HUES48 (cell line): ENCODE data around the gene PCDHA1.
"Not testable (repeated sequence)": the region's sequence is repeated elsewhere in the genome, so short reads cannot be mapped to it uniquely, and the experiment has no call there.

Source experiments
- H3K27ac ChIP-seq: one replicate; pipeline ENCODE4 v1.7.0; 2013; ENCODE audit warnings: low read depth, low read length, inconsistent platforms
- H3K27me3 ChIP-seq: 2 replicates; pipeline ENCODE4 v1.6.1; 2013; ENCODE audit warnings: mild to moderate bottlenecking, low read length; ENCODE audit not compliant: control insufficient read depth, insufficient read depth
- H3K36me3 ChIP-seq: 2 replicates; pipeline ENCODE4 v1.6.1; 2013; ENCODE audit warnings: low read length; ENCODE audit not compliant: control insufficient read depth, insufficient read depth
- H3K4me1 ChIP-seq: 2 replicates; pipeline ENCODE4 v1.6.1; 2013; ENCODE audit warnings: mild to moderate bottlenecking, low read length; ENCODE audit not compliant: control insufficient read depth, insufficient read depth
- H3K4me3 ChIP-seq: 2 replicates; pipeline ENCODE4 v1.5.1; 2013; ENCODE audit warnings: mild to moderate bottlenecking, low read depth, low read length
- H3K9ac ChIP-seq: 2 replicates; pipeline ENCODE4 v1.6.1; 2013; ENCODE audit warnings: mild to moderate bottlenecking, low read depth, low read length, moderate library complexity
- H3K9me3 ChIP-seq: 2 replicates; pipeline ENCODE4 v1.6.1; 2013; ENCODE audit warnings: low read length; ENCODE audit not compliant: control insufficient read depth, insufficient read depth

PCDHA1 gene

GRCh38 chr5:140862441-140863295 is 76.7 kb downstream of the PCDHA1 start:
- Histone ChIP-seq H3K27ac (no peak overlapping the region), H3K9ac (no peak overlapping the region), H3K4me1 (no peaks in the 10 kb centered on the region), H3K9me3 (peaks cover 8% of the 10 kb centered on the region; the same call in 1 of the 2 replicates), H3K36me3 (peaks cover 6% of the 10 kb centered on the region), H3K27me3 (no peaks in the 10 kb centered on the region), H3K4me3 (no peak overlapping the region)

- no peaks in the 10 kb centered on the region for H3K27me3 ChIP-seq
- 0 out of 2 replicates have a peak, but pooled peaks cover under 1% of the 10 kb centered on the region for H3K4me1 ChIP-seq
- peaks cover 9% of the 10 kb centered on the region for H3K36me3 ChIP-seq
- H3K9me3 ChIP-seq: no peaks in the 10 kb centered on the region
- H3K27ac ChIP-seq: no peak within 1 kb of the TSS
- no peak within 1 kb of the TSS for H3K4me3 ChIP-seq
- H3K9ac ChIP-seq: no peak within 1 kb of the TSS
These were observed 83.0 kb downstream of the PCDHA1 start, which contains the start of gene PCDHA11 for GRCh38 chr5:140868721-140869554. PCDHA11 (plus strand) TSS chr5:140868957; CDS start chr5:140869104, 147 bp downstream.

GRCh38 chr5:140869555-140869886 is 83.6 kb downstream of the PCDHA1 start:
- Histone ChIP-seq H3K27me3 (no peaks in the 10 kb centered on the region), H3K27ac (no peak overlapping the region), H3K9me3 (no peaks in the 10 kb centered on the region), H3K4me1 (peaks cover 6% of the 10 kb centered on the region; the same call in 1 of the 2 replicates), H3K4me3 (no peak overlapping the region), H3K36me3 (peaks cover 9% of the 10 kb centered on the region), H3K9ac (no peak overlapping the region)

- no peaks in the 10 kb centered on the region for H3K27me3 ChIP-seq
- no peak overlapping the region for H3K9ac ChIP-seq
- no peak overlapping the region for H3K27ac ChIP-seq
- H3K36me3 ChIP-seq: peaks cover 9% of the 10 kb centered on the region
- no peak overlapping the region for H3K4me3 ChIP-seq
- no peaks in the 10 kb centered on the region for H3K9me3 ChIP-seq
- peaks cover 7% of the 10 kb centered on the region; the same call in 1 of the 2 replicates for H3K4me1 ChIP-seq
These were observed 84.6 kb downstream of the PCDHA1 start for GRCh38 chr5:140870221-140871201.

GRCh38 chr5:140875085-140876065 is 89.4 kb downstream of the PCDHA1 start, which contains the start of gene PCDHA12:
PCDHA12 (plus strand) TSS chr5:140875308; CDS start chr5:140875473, 165 bp downstream.
- Histone ChIP-seq H3K4me1 (peaks cover 7% of the 10 kb centered on the region; the same call in 1 of the 2 replicates), H3K27ac (peak within 1 kb of the TSS; percentile 73)

GRCh38 chr5:140876541-140877261 is 90.8 kb downstream of the PCDHA1 start:
- not testable (repeated sequence) for H3K4me1 ChIP-seq, H3K9me3 ChIP-seq, H3K4me3 ChIP-seq, H3K27me3 ChIP-seq, H3K27ac ChIP-seq, H3K9ac ChIP-seq, H3K36me3 ChIP-seq

More at GRCh38 chr5:140875085-140876065, 89.4 kb downstream of the PCDHA1 start, which contains the start of gene PCDHA12:
- Histone ChIP-seq H3K9ac (peak within 1 kb of the TSS; percentile 85), H3K4me3 (peak within 1 kb of the TSS; percentile 91), H3K36me3 (0 out of 2 replicates have a peak, but pooled peaks cover under 1% of the 10 kb centered on the region), H3K27me3 (no peaks in the 10 kb centered on the region), H3K9me3 (no peaks in the 10 kb centered on the region)

GRCh38 chr5:140877262-140877581 is 91.3 kb downstream of the PCDHA1 start:
- Histone ChIP-seq H3K9me3 (no peaks in the 10 kb centered on the region), H3K36me3 (no peaks in the 10 kb centered on the region), H3K4me3 (no peak overlapping the region), H3K4me1 (peaks cover 7% of the 10 kb centered on the region; the same call in 1 of the 2 replicates), H3K27ac (no peak overlapping the region), H3K27me3 (no peaks in the 10 kb centered on the region), H3K9ac (no peak overlapping the region)

GRCh38 chr5:140881889-140882590 is 96.1 kb downstream of the PCDHA1 start, which contains the start of gene PCDHA13:
PCDHA13 (plus strand) TSS chr5:140882124; CDS start chr5:140882269, 145 bp downstream.
- Histone ChIP-seq H3K36me3 (no peaks in the 10 kb centered on the region), H3K4me1 (no peaks in the 10 kb centered on the region), H3K27ac (no peak within 1 kb of the TSS), H3K9ac (no peak within 1 kb of the TSS), H3K4me3 (peak within 1 kb of the TSS; percentile 36), H3K27me3 (no peaks in the 10 kb centered on the region), H3K9me3 (no peaks in the 10 kb centered on the region)

GRCh38 chr5:140882591-140882899 is 96.6 kb downstream of the PCDHA1 start:
- Histone ChIP-seq H3K27ac (no peak overlapping the region), H3K4me3 (peak overlapping the region; percentile 36; the same call in 1 of the 2 replicates), H3K9ac (no peak overlapping the region), H3K4me1 (no peaks in the 10 kb centered on the region), H3K36me3 (no peaks in the 10 kb centered on the region), H3K9me3 (no peaks in the 10 kb centered on the region), H3K27me3 (no peaks in the 10 kb centered on the region)
